ENCODE measurements around the gene CDK5R2. TPM values are rescaled to one million over a fixed set of nuclear protein-coding genes. Genes with fewer than 3 reads are reported as not detected.

Gene CDK5R2
- total and polyA plus RNA-seq, 2 of the 13 experiments (the other 11 are each of a cell fraction or from before 2014, with no cell fraction given) = not detected

DNA sequence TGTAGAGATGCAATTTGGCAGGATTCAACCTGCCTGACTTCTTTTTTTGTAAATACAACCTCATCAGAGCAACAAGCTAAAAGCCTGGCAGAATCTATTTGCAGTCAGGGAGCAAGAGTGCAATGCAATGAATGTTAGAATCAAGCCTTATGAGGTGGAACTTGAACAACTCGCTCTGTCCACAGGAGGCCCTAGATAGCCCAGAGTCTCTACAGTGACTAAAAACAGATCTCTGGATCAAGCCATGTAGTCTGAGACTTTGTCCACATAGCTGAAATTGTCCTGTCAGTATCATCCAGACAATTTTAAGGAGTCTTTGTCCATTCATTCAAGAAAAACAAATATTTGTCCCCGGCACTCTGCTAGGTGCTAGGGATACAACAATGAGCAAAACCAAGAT is 32.0 kb upstream of the CDK5R2 start:
- peaks cover 6% of the 10 kb centered on the region; the same call in 1 of the 2 replicates for H3K4me1 ChIP-seq (ENCODE audit: insufficient read depth, low read length)
- H3K27me3 ChIP-seq (ENCODE audit: control insufficient read depth in 1 of 2, insufficient read depth in 2 of 2, low read length in 2 of 2) = no peaks in the 10 kb centered on the region
- peak; percentile 83 for ATAC-seq
- H3K27ac ChIP-seq (ENCODE audit: extremely low read length, insufficient read depth, low read length) = no peak overlapping the region
- intact Hi-C loops (cut with micrococcal nuclease; ENCODE audit: unreplicated experiment) (no loop called here), in situ Hi-C loops (cut with HindIII; ENCODE audit: extremely low pct_ligation_motif_present, low pct_unique_long_range_greater_than_20kb) (no loop called here)
- 6% methylated on average over 2 of the region's 2 CpGs for WGBS (ENCODE audit: low lambda C conversion rate)
- ChIA-PET CTCF (ENCODE audit: low intra/inter-chr PET ratio, low total read pairs) (no interaction called here), POLR2A (no interaction called here)
- no peaks in the 10 kb centered on the region for H3K79me2 ChIP-seq (ENCODE audit: insufficient read depth, low read length)
- no peak overlapping the region for H2AFZ ChIP-seq (ENCODE audit: low read length)
- H4K20me1 ChIP-seq (ENCODE audit: insufficient read depth, low read length) = no peaks in the 10 kb centered on the region
- no peak for DNase-seq (ENCODE audit: low spot score)
- no peak overlapping the region for H3K4me3 ChIP-seq (replicated peaks in 1 of 3; ENCODE audit: insufficient read depth in 1 of 3, low read depth in 2 of 3, low read length in 3 of 3)
- no peak overlapping the region for H3K4me2 ChIP-seq (ENCODE audit: low read depth, low read length)
- no TSS peak for BruUV-seq (replicated peaks)
- no peak overlapping the region for H3K9ac ChIP-seq (ENCODE audit: insufficient read depth, low read depth, low read length)
- peak; percentile 30 for FAIRE-seq
- no peak for TF ChIP-seq ZEB1 (IDR thresholded peaks at IDR 0.05; ENCODE audit: insufficient replicate concordance, low read depth)
- no peak for TF ChIP-seq ZFP90 (CRISPR knock-in tag; IDR thresholded peaks at IDR 0.05; ENCODE audit: borderline replicate concordance)
- peaks cover 9% of the 10 kb centered on the region for H3K9me3 ChIP-seq (ENCODE audit: low read length)
- H3K36me3 ChIP-seq (replicated peaks in 1 of 2; ENCODE audit: control insufficient read depth in 1 of 2, insufficient read depth in 2 of 2, low read length in 2 of 2) = no peaks in the 10 kb centered on the region

GRCh38 chr2:218927876-218928275 is 31.6 kb upstream of the CDK5R2 start:
- in situ Hi-C loops (cut with HindIII; ENCODE audit: extremely low pct_ligation_motif_present, low pct_unique_long_range_greater_than_20kb) = no loop called here
- DNase-seq (ENCODE audit: low spot score) = no peak
- no peak overlapping the region for H3K27ac ChIP-seq (ENCODE audit: extremely low read length, insufficient read depth, low read length)
- no peak overlapping the region for H2AFZ ChIP-seq (ENCODE audit: low read length)
- H3K9ac ChIP-seq (ENCODE audit: insufficient read depth, low read depth, low read length) = no peak overlapping the region
- POLR2A ChIA-PET = no interaction called here
- no peak for ATAC-seq
- intact Hi-C loops (cut with micrococcal nuclease; ENCODE audit: unreplicated experiment) = no loop called here
- H3K4me3 ChIP-seq (replicated peaks in 1 of 3; ENCODE audit: insufficient read depth in 1 of 3, low read depth in 2 of 3, low read length in 3 of 3) = no peak overlapping the region
- H3K79me2 ChIP-seq (ENCODE audit: insufficient read depth, low read length) = no peaks in the 10 kb centered on the region
- H3K27me3 ChIP-seq (ENCODE audit: control insufficient read depth in 1 of 2, insufficient read depth in 2 of 2, low read length in 2 of 2) = peaks cover 0 to 3% of the 10 kb centered on the region in 2 experiments; a peak in 1 of 5 replicates
- CTCF ChIA-PET (ENCODE audit: low intra/inter-chr PET ratio, low total read pairs) = no interaction called here
- H3K36me3 ChIP-seq (replicated peaks in 1 of 2; ENCODE audit: control insufficient read depth in 1 of 2, insufficient read depth in 2 of 2, low read length in 2 of 2) = no peaks in the 10 kb centered on the region
- H3K4me1 ChIP-seq (ENCODE audit: insufficient read depth, low read length) = peaks cover 6% of the 10 kb centered on the region; the same call in 1 of the 2 replicates
- no peak overlapping the region for H3K4me2 ChIP-seq (ENCODE audit: low read depth, low read length)
- FAIRE-seq = no peak
- BruUV-seq (replicated peaks) = no TSS peak
- H4K20me1 ChIP-seq (ENCODE audit: insufficient read depth, low read length) = no peaks in the 10 kb centered on the region
- peaks cover 9% of the 10 kb centered on the region for H3K9me3 ChIP-seq (ENCODE audit: low read length)
- WGBS (ENCODE audit: low lambda C conversion rate) = 49% methylated on average over 4 of the region's 4 CpGs
- TF ChIP-seq KLF15 (CRISPR knock-in tag; IDR thresholded peaks at IDR 0.05; ENCODE audit: borderline replicate concordance) (no peak), ZBTB7A (CRISPR knock-in tag; IDR thresholded peaks at IDR 0.05) (no peak), ZNF329 (CRISPR knock-in tag; IDR thresholded peaks at IDR 0.05; ENCODE audit: low read depth) (no peak), KDM2A (CRISPR knock-in tag; IDR thresholded peaks at IDR 0.05; ENCODE audit: borderline replicate concordance, low read depth) (no peak), ZNF83 (CRISPR knock-in tag; IDR thresholded peaks at IDR 0.05; ENCODE audit: borderline replicate concordance) (no peak), ZNF564 (CRISPR knock-in tag; IDR thresholded peaks at IDR 0.05) (no peak), ZNF784 (CRISPR knock-in tag; IDR thresholded peaks at IDR 0.05; ENCODE audit: borderline replicate concordance) (no peak), SPEN (CRISPR knock-in tag; IDR thresholded peaks at IDR 0.05; ENCODE audit: low read depth) (no peak), ELF3 (CRISPR knock-in tag; IDR thresholded peaks at IDR 0.05) (no peak)
- TF ChIP-seq, protein P1, sequence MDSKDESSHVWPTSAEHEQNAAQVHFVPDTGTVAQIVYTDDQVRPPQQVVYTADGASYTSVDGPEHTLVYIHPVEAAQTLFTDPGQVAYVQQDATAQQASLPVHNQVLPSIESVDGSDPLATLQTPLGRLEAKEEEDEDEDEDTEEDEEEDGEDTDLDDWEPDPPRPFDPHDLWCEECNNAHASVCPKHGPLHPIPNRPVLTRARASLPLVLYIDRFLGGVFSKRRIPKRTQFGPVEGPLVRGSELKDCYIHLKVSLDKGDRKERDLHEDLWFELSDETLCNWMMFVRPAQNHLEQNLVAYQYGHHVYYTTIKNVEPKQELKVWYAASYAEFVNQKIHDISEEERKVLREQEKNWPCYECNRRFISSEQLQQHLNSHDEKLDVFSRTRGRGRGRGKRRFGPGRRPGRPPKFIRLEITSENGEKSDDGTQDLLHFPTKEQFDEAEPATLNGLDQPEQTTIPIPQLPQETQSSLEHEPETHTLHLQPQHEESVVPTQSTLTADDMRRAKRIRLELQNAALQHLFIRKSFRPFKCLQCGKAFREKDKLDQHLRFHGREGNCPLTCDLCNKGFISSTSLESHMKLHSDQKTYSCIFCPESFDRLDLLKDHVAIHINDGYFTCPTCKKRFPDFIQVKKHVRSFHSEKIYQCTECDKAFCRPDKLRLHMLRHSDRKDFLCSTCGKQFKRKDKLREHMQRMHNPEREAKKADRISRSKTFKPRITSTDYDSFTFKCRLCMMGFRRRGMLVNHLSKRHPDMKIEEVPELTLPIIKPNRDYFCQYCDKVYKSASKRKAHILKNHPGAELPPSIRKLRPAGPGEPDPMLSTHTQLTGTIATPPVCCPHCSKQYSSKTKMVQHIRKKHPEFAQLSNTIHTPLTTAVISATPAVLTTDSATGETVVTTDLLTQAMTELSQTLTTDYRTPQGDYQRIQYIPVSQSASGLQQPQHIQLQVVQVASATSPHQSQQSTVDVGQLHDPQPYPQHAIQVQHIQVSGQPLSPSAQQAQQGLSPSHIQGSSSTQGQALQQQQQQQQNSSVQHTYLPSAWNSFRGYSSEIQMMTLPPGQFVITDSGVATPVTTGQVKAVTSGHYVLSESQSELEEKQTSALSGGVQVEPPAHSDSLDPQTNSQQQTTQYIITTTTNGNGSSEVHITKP (CRISPR knock-in tag; IDR thresholded peaks at IDR 0.05; ENCODE audit: low read depth) = no peak
- TF ChIP-seq, protein P2, sequence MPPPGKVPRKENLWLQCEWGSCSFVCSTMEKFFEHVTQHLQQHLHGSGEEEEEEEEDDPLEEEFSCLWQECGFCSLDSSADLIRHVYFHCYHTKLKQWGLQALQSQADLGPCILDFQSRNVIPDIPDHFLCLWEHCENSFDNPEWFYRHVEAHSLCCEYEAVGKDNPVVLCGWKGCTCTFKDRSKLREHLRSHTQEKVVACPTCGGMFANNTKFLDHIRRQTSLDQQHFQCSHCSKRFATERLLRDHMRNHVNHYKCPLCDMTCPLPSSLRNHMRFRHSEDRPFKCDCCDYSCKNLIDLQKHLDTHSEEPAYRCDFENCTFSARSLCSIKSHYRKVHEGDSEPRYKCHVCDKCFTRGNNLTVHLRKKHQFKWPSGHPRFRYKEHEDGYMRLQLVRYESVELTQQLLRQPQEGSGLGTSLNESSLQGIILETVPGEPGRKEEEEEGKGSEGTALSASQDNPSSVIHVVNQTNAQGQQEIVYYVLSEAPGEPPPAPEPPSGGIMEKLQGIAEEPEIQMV (CRISPR knock-in tag; IDR thresholded peaks at IDR 0.05; ENCODE audit: low read depth) = no peak
